HTERT RPE-1 (cell line): ENCODE data around the gene DPPA5.
"Not testable (repeated sequence)": the region's sequence is repeated elsewhere in the genome, so short reads cannot be mapped to it uniquely, and the experiment has no call there.

ENCODE experiments used
- in situ Hi-C: fragments of 300-500 bp; cut with MboI; formaldehyde crosslinking; loops from 4 replicates; pipeline ENCODE4 v1.14.3; 2020; ENCODE audit warnings: low sequenced_read_pairs

The DPPA5 gene

GRCh38 chr6:73353636-73354593, at the start of gene DPPA5:
Gene DPPA5, minus strand, starts transcription at chr6:73354276. Its CDS starts 51 bp downstream, at chr6:73354225.
- in situ Hi-C loops: no loop called here

- in situ Hi-C loops: no loop called here
These were observed 46.6 kb upstream of the DPPA5 start for GRCh38 chr6:73400656-73401055.

GRCh38 chr6:73395875-73396274, 41.8 kb upstream of the DPPA5 start:
- in situ Hi-C loops: no loop called here

- in situ Hi-C loops: no loop called here
These were observed 40.7 kb upstream of the DPPA5 start, which contains the start of gene DDX43 for GRCh38 chr6:73394577-73395354. Gene DDX43, plus strand, starts transcription at chr6:73394828. Its CDS starts 78 bp downstream, at chr6:73394906.

- in situ Hi-C loops: no loop called here
These were observed 39.2 kb upstream of the DPPA5 start for GRCh38 chr6:73393278-73393677.

- in situ Hi-C loops: not testable (repeated sequence)
These were observed 38.1 kb upstream of the DPPA5 start for GRCh38 chr6:73392188-73392587.

- in situ Hi-C loops: no loop called here
These were observed 37.6 kb upstream of the DPPA5 start for GRCh38 chr6:73391675-73392074.

GRCh38 chr6:73389854-73390253, 35.8 kb upstream of the DPPA5 start:
- in situ Hi-C loops: no loop called here

- in situ Hi-C loops: no loop called here
These were observed 34.9 kb upstream of the DPPA5 start for GRCh38 chr6:73388800-73389512.

GRCh38 chr6:73388433-73388799, 34.3 kb upstream of the DPPA5 start:
- in situ Hi-C loops: no loop called here

- in situ Hi-C loops: no loop called here
These were observed 28.5 kb upstream of the DPPA5 start for GRCh38 chr6:73382462-73383113.

- in situ Hi-C loops: not testable (repeated sequence)
These were observed 27.5 kb upstream of the DPPA5 start for GRCh38 chr6:73381531-73381930.

GRCh38 chr6:73377225-73377624, 23.1 kb upstream of the DPPA5 start:
- in situ Hi-C loops: no loop called here

GRCh38 chr6:73375216-73375615, 21.1 kb upstream of the DPPA5 start:
- in situ Hi-C loops: no loop called here

GRCh38 chr6:73372516-73372915, 18.4 kb upstream of the DPPA5 start:
- in situ Hi-C loops: no loop called here

GRCh38 chr6:73371984-73372383, 17.9 kb upstream of the DPPA5 start:
- in situ Hi-C loops: no loop called here

GRCh38 chr6:73369563-73369962, 15.5 kb upstream of the DPPA5 start, which contains the start of gene OOEP:
Gene OOEP, minus strand, starts transcription at chr6:73369897. Its CDS starts 105 bp downstream, at chr6:73369792.
- in situ Hi-C loops: no loop called here

GRCh38 chr6:73369157-73369556, 15.1 kb upstream of the DPPA5 start:
- in situ Hi-C loops: no loop called here

GRCh38 chr6:73368675-73369074, 14.6 kb upstream of the DPPA5 start:
- in situ Hi-C loops: no loop called here

- in situ Hi-C loops: no loop called here
These were observed 13.8 kb upstream of the DPPA5 start for GRCh38 chr6:73367761-73368355.
